GM23338 (cell line): Measurements from ENCODE around the gene OR11H6. TPM values are rescaled to one million over a fixed set of nuclear protein-coding genes. Genes with fewer than 3 reads are reported as not detected.

Experiments
- ATAC-seq: fragments of 200-7000 bp; cut with Tn5 transposase; 3 replicates; pipeline ENCODE4 v1.9.1; 2020
- DNase-seq: peaks from one replicate; pipeline ENCODE4 v3.0.0-alpha.2; 2015; ENCODE audit warnings: low spot score
- H2AFZ ChIP-seq: fragments of 200-600 bp; sonication (generic); 2 replicates; pipeline ENCODE4 v1.8.0; 2016; ENCODE audit warnings: antibody characterized with exemption, mild to moderate bottlenecking, moderate library complexity
- H3F3A ChIP-seq: fragments of 200-600 bp; sonication (generic); replicated peaks from 2 replicates; pipeline ENCODE4 v1.8.0; 2017; ENCODE audit warnings: antibody characterized with exemption, mixed run types, low read depth
- H3K27ac ChIP-seq: fragments of 200-600 bp; sonication (generic); 2 replicates; pipeline ENCODE4 v1.6.1; 2016; ENCODE audit warnings: low read depth
- H3K27me3 ChIP-seq: fragments of 200-600 bp; sonication (generic); 2 replicates; pipeline ENCODE4 v1.8.0; 2016; ENCODE audit warnings: mild to moderate bottlenecking, mixed run types, moderate library complexity; ENCODE audit not compliant: insufficient read depth
- H3K36me3 ChIP-seq: fragments of 200-600 bp; sonication (generic); 2 replicates; pipeline ENCODE4 v1.8.0; 2016; ENCODE audit warnings: mild to moderate bottlenecking; ENCODE audit not compliant: insufficient read depth
- H3K4me1 ChIP-seq: fragments of 200-600 bp; sonication (generic); 2 replicates; pipeline ENCODE4 v1.8.0; 2016; ENCODE audit warnings: mild to moderate bottlenecking, moderate library complexity; ENCODE audit not compliant: insufficient read depth
- H3K4me2 ChIP-seq: fragments of 200-600 bp; sonication (generic); 2 replicates; pipeline ENCODE4 v1.7.1; 2017; ENCODE audit warnings: mixed run types
- H3K4me3 ChIP-seq: fragments of 200-600 bp; sonication (generic); 2 replicates; pipeline ENCODE4 v1.6.1; 2016; ENCODE audit warnings: mixed run types
- H3K79me2 ChIP-seq: fragments of 200-600 bp; sonication (generic); replicated peaks from 2 replicates; pipeline ENCODE4 v1.8.0; 2017; ENCODE audit warnings: mild to moderate bottlenecking; ENCODE audit not compliant: insufficient read depth
- H3K9me2 ChIP-seq: fragments of 200-600 bp; sonication (generic); 2 replicates; pipeline ENCODE4 v1.8.0; 2017; ENCODE audit not compliant: insufficient read depth
- H4K20me1 ChIP-seq: fragments of 200-600 bp; sonication (generic); replicated peaks from 2 replicates; pipeline ENCODE4 v1.8.0; 2017; ENCODE audit warnings: mild to moderate bottlenecking; ENCODE audit not compliant: insufficient read depth
- H3K27ac Mint-ChIP-seq: 2 replicates; pipeline ENCODE4 v1.8.0; 2020; ENCODE audit warnings: inconsistent platforms, mild to moderate bottlenecking, moderate library complexity, mixed read lengths
- H3K27me3 Mint-ChIP-seq: 3 replicates; pipeline ENCODE4 v1.8.0; 2022; ENCODE audit warnings: low read depth, mild to moderate bottlenecking, moderate library complexity, mixed read lengths, inconsistent platforms; ENCODE audit not compliant: insufficient read depth, poor library complexity
- H3K36me3 Mint-ChIP-seq: 3 replicates; pipeline ENCODE4 v1.8.0; 2021; ENCODE audit warnings: low read depth, mild to moderate bottlenecking, inconsistent platforms, moderate library complexity, mixed read lengths
- H3K4me1 Mint-ChIP-seq: 3 replicates; pipeline ENCODE4 v1.8.0; 2020; ENCODE audit warnings: mild to moderate bottlenecking, inconsistent platforms, mixed read lengths
- H3K4me3 Mint-ChIP-seq: 3 replicates; pipeline ENCODE4 v1.8.0; 2021; ENCODE audit warnings: moderate library complexity, mild to moderate bottlenecking, inconsistent platforms, mixed read lengths
- H3K9me3 Mint-ChIP-seq: 3 replicates; pipeline ENCODE4 v1.8.0; 2020; ENCODE audit warnings: moderate library complexity, mild to moderate bottlenecking, inconsistent platforms, mixed read lengths
- CREB1 ChIP-seq: fragments of 250-450 bp; sonication (Bioruptor Pico); IDR thresholded peaks from 2 replicates; pipeline ENCODE4 v1.5.0; 2020; ENCODE audit warnings: low read depth, mild to moderate bottlenecking, moderate library complexity
- CTCF ChIP-seq, 2 experiments: fragments of 200-600 bp in 1 of 2; sonication (generic) in 1 of 2; conservative IDR thresholded peaks; 2 replicates each; pipeline versions ENCODE4 v1.5.1 to v1.6.1; 2016 to 2017; ENCODE audit warnings: antibody characterized with exemption in 2 of 2, low read depth in 2 of 2, mild to moderate bottlenecking in 2 of 2, moderate library complexity in 1 of 2
- ETS1 ChIP-seq: IDR thresholded peaks from 2 replicates; pipeline ENCODE4 v1.6.1; 2016; ENCODE audit warnings: antibody characterized with exemption
- EZH2 ChIP-seq: fragments of 200-600 bp; sonication (generic); IDR thresholded peaks from one replicate; pipeline ENCODE4 v1.8.0; 2017; ENCODE audit warnings: antibody characterized with exemption, mild to moderate bottlenecking, low read depth; ENCODE audit not compliant: unreplicated experiment
- EZH2phosphoT487 ChIP-seq: fragments of 200-600 bp; sonication (generic); IDR thresholded peaks from one replicate; pipeline ENCODE4 v1.8.1; 2018; ENCODE audit warnings: antibody characterized with exemption; ENCODE audit not compliant: unreplicated experiment
- JUNB ChIP-seq: IDR thresholded peaks from one replicate; pipeline ENCODE4 v1.6.1; 2016; ENCODE audit warnings: antibody characterized with exemption; ENCODE audit not compliant: unreplicated experiment
- NANOG ChIP-seq: IDR thresholded peaks from 2 replicates; pipeline ENCODE4 v1.6.1; 2016; ENCODE audit warnings: antibody characterized with exemption, borderline replicate concordance
- POLR2AphosphoS5 ChIP-seq: IDR thresholded peaks from 2 replicates; pipeline ENCODE4 v1.6.1; 2016; ENCODE audit warnings: antibody characterized with exemption, low read depth
- REST ChIP-seq: IDR thresholded peaks from one replicate; pipeline ENCODE4 v1.6.1; 2018; ENCODE audit warnings: antibody characterized with exemption; ENCODE audit not compliant: unreplicated experiment
- STAT1 ChIP-seq: IDR thresholded peaks from one replicate; pipeline ENCODE4 v1.6.1; 2016; ENCODE audit warnings: antibody characterized with exemption; ENCODE audit not compliant: unreplicated experiment
- ZNF114 ChIP-seq: fragments of 250-450 bp; sonication (Bioruptor Pico); IDR thresholded peaks from 2 replicates; pipeline ENCODE4 v1.5.0; 2020; ENCODE audit warnings: mild to moderate bottlenecking, moderate library complexity
- ZNF331 ChIP-seq: fragments of 250-450 bp; sonication (Bioruptor Pico); IDR thresholded peaks from 2 replicates; pipeline ENCODE4 v1.5.0; 2020; ENCODE audit warnings: low read depth, mild to moderate bottlenecking, moderate library complexity
- ZNF462 ChIP-seq: fragments of 250-450 bp; sonication (Bioruptor Pico); IDR thresholded peaks from 2 replicates; pipeline ENCODE4 v1.5.0; 2020; ENCODE audit warnings: mild to moderate bottlenecking, moderate library complexity
- polyA plus RNA-seq: library from polyadenylated mRNA; unstranded; fragments of >200 nt; fragmentation: Nextera tagmentation; extraction: Ambion mirVana; gene quantifications from 2 replicates; pipeline ENCODE4 v1.2.1, GENCODE V29; 2016
- total RNA-seq: library from RNA; depleted of rRNA; stranded (reverse); fragments of >200 nt; shearing (Covaris generic); gene quantifications from 2 replicates; pipeline ENCODE4 v1.2.3, GENCODE V29; 2014

The OR11H6 gene
- total and polyA plus RNA-seq, 2 experiments from 2014 or later: not detected

- Mint-ChIP-seq H3K9me3 (peaks cover 93% of the 10 kb centered on the region), H3K4me1 (no peaks in the 10 kb centered on the region), H3K27ac (no peak overlapping the region), H3K36me3 (peaks cover 36% of the 10 kb centered on the region), H3K4me3 (no peak overlapping the region), H3K27me3 (peaks cover 4% of the 10 kb centered on the region)
- Histone ChIP-seq H3K79me2 (no peaks in the 10 kb centered on the region), H3K9me2 (no peaks in the 10 kb centered on the region), H3K36me3 (0 out of 2 replicates have a peak, but pooled peaks cover 14% of the 10 kb centered on the region), H3K27me3 (no peaks in the 10 kb centered on the region), H3K27ac (no peak overlapping the region), H3K4me2 (no peak overlapping the region), H4K20me1 (no peaks in the 10 kb centered on the region), H3K4me3 (no peak overlapping the region), H3F3A (no peaks in the 10 kb centered on the region), H3K4me1 (no peaks in the 10 kb centered on the region), H2AFZ (no peak overlapping the region)
- DNase-seq: no peak
- ATAC-seq: no peak
- TF ChIP-seq NANOG: no peak
- TF ChIP-seq REST: no peak
- TF ChIP-seq CTCF (conservative IDR thresholded peaks at IDR 0.05; ENCODE audit: low read depth in 2 of 2): no peak
- no peak for TF ChIP-seq CREB1 (CRISPR knock-in tag)
- no peak for TF ChIP-seq POLR2AphosphoS5
- TF ChIP-seq JUNB: no peak
- TF ChIP-seq EZH2: no peak
- no peak for TF ChIP-seq EZH2phosphoT487
- no peak for TF ChIP-seq ZNF331 (CRISPR knock-in tag)
- no peak for TF ChIP-seq ZNF462 (CRISPR knock-in tag)
- TF ChIP-seq ETS1: no peak
- TF ChIP-seq ZNF114: no peak
- no peak for TF ChIP-seq STAT1
Measured at GRCh38 chr14:20194101-20194500, 29.4 kb upstream of the OR11H6 start.
